Ascending aorta (tissue), 2 donors: Measurements from ENCODE around the gene FGF12. TPM values are rescaled to one million over a fixed set of nuclear protein-coding genes. Genes with fewer than 3 reads are reported as not detected.

Source experiments
- DNase-seq, 2 donors: peaks; one replicate each; pipeline ENCODE4 v3.0.0-alpha.2; 2019; ENCODE audit warnings: low spot score in 2 of 2
- H3K27ac ChIP-seq, 2 donors: fragments of 200-600 bp; sonication (generic); one replicate each; pipeline ENCODE4 v1.5.1; 2016 to 2017; ENCODE audit warnings: mild to moderate bottlenecking in 1 of 2
- H3K27me3 ChIP-seq: fragments of 200-600 bp; sonication (generic); one replicate; pipeline ENCODE4 v1.5.1; 2017
- H3K36me3 ChIP-seq, 2 donors: fragments of 200-600 bp; sonication (generic); one replicate each; pipeline ENCODE4 v1.5.1; 2016
- H3K4me1 ChIP-seq, 2 donors: fragments of 200-600 bp; sonication (generic); one replicate each; pipeline ENCODE4 v1.5.1; 2016 to 2017; ENCODE audit warnings: mild to moderate bottlenecking in 1 of 2
- H3K4me3 ChIP-seq, 2 donors: fragments of 200-600 bp; sonication (generic); one replicate each; pipeline ENCODE4 v1.5.1; 2016 to 2017; ENCODE audit warnings: mild to moderate bottlenecking in 1 of 2
- H3K9me3 ChIP-seq, 2 donors: fragments of 200-600 bp; sonication (generic); one replicate each; pipeline ENCODE4 v1.5.1; 2016
- CTCF ChIP-seq, 3 experiments: fragments of 200-600 bp in 2 of 3; fragments of 450-650 bp in 1 of 3; sonication (generic) in 2 of 3; IDR thresholded peaks; one replicate each; pipeline ENCODE4 v1.5.1; 2016 to 2019; ENCODE audit warnings: antibody characterized with exemption in 3 of 3, mild to moderate bottlenecking in 1 of 3, moderate library complexity in 1 of 3
- intact Hi-C: fragments of 100-400 bp; cut with DNase I; formaldehyde crosslinking; loops from one replicate; pipeline ENCODE4 v1.15.1; 2023
- total RNA-seq: library from RNA; depleted of rRNA; stranded (reverse); fragments of >200 nt; gene quantifications from one replicate; pipeline ENCODE4 v1.1.0, GENCODE V29; 2016

The FGF12 gene
- total RNA-seq, 1 donor from 2014 or later, result 0.43 TPM

- intact Hi-C loops, result no loop called here
- DNase-seq, result no peak
- Histone ChIP-seq H3K4me1 (no peaks in the 10 kb centered on the region), H3K36me3 (no peaks in the 10 kb centered on the region), H3K4me3 (no peak overlapping the region), H3K27me3 (no peaks in the 10 kb centered on the region), H3K9me3 (no peaks in the 10 kb centered on the region), H3K27ac (no peak overlapping the region)
- no peak for TF ChIP-seq CTCF (IDR thresholded peaks at IDR 0.05)
These were observed 330.3 kb downstream of the FGF12 start for GRCh38 chr3:192397012-192397411.

- Histone ChIP-seq H3K4me3 (no peak overlapping the region), H3K27me3 (no peaks in the 10 kb centered on the region), H3K36me3 (no peaks in the 10 kb centered on the region), H3K9me3 (no peaks in the 10 kb centered on the region), H3K4me1 (no peaks in the 10 kb centered on the region), H3K27ac (no peak overlapping the region)
- intact Hi-C loops, result no loop called here
- TF ChIP-seq CTCF (IDR thresholded peaks at IDR 0.05), result no peak
- DNase-seq, result no peak
These were observed 331.8 kb downstream of the FGF12 start for GRCh38 chr3:192395506-192395905.

- Histone ChIP-seq H3K4me1 (no peaks in the 10 kb centered on the region), H3K9me3 (no peaks in the 10 kb centered on the region), H3K27ac (no peak overlapping the region), H3K27me3 (no peaks in the 10 kb centered on the region), H3K36me3 (no peaks in the 10 kb centered on the region), H3K4me3 (no peak overlapping the region)
- no peak for DNase-seq
- intact Hi-C loops, result no loop called here
- TF ChIP-seq CTCF (IDR thresholded peaks at IDR 0.05), result no peak
These were observed 334.4 kb downstream of the FGF12 start for GRCh38 chr3:192392986-192393385.

- TF ChIP-seq CTCF (IDR thresholded peaks at IDR 0.05), result no peak
- H3K4me1 ChIP-seq, result no peaks in the 10 kb centered on the region
- no peak for DNase-seq
- H3K4me3 ChIP-seq, result no peak overlapping the region
- no peaks in the 10 kb centered on the region for H3K36me3 ChIP-seq
- no peak overlapping the region for H3K27ac ChIP-seq
- no peaks in the 10 kb centered on the region for H3K27me3 ChIP-seq
- H3K9me3 ChIP-seq, result no peaks in the 10 kb centered on the region
- intact Hi-C loops, result no loop called here
These were observed 344.5 kb downstream of the FGF12 start for GRCh38 chr3:192382861-192383260.

- no peaks in the 10 kb centered on the region for H3K9me3 ChIP-seq
- no peaks in the 10 kb centered on the region for H3K36me3 ChIP-seq
- intact Hi-C loops, result no loop called here
- H3K4me3 ChIP-seq, result no peak overlapping the region
- no peak for DNase-seq
- H3K27ac ChIP-seq, result no peak overlapping the region
- no peaks in the 10 kb centered on the region for H3K27me3 ChIP-seq
- no peak for TF ChIP-seq CTCF (IDR thresholded peaks at IDR 0.05)
- no peaks in the 10 kb centered on the region for H3K4me1 ChIP-seq
These were observed 353.8 kb downstream of the FGF12 start for GRCh38 chr3:192373586-192373985.

GRCh38 chr3:192373032-192373431 is 354.3 kb downstream of the FGF12 start:
- DNase-seq, result no peak
- Histone ChIP-seq H3K4me3 (no peak overlapping the region), H3K4me1 (no peaks in the 10 kb centered on the region), H3K36me3 (no peaks in the 10 kb centered on the region), H3K27me3 (no peaks in the 10 kb centered on the region), H3K27ac (no peak overlapping the region), H3K9me3 (no peaks in the 10 kb centered on the region)
- intact Hi-C loops, result no loop called here
- TF ChIP-seq CTCF (IDR thresholded peaks at IDR 0.05), result no peak
